Transverse colon (tissue), 4 donors: Measurements from ENCODE around the gene APCDD1L. TPM values are rescaled to one million over a fixed set of nuclear protein-coding genes. Genes with fewer than 3 reads are reported as not detected.

Source experiments
- DNase-seq: peaks from one replicate; pipeline ENCODE4 v3.0.0-alpha.2; 2019
- H3K27ac ChIP-seq, 4 donors: fragments of 200-600 bp; sonication (generic); 2 replicates each; pipeline ENCODE4 v1.5.1; 2016 to 2018; ENCODE audit warnings: inconsistent platforms in 4 of 4
- H3K27me3 ChIP-seq: fragments of 200-600 bp; sonication (generic); 2 replicates; pipeline ENCODE4 v1.5.1; 2017; ENCODE audit warnings: inconsistent platforms
- H3K36me3 ChIP-seq, 4 donors: fragments of 200-600 bp; sonication (generic); 2 replicates each; pipeline ENCODE4 v1.5.1; 2017 to 2019; ENCODE audit warnings: inconsistent platforms in 4 of 4
- H3K4me1 ChIP-seq, 4 donors: fragments of 200-600 bp; sonication (generic); 2 replicates each; pipeline ENCODE4 v1.5.1; 2017 to 2020; ENCODE audit warnings: inconsistent platforms in 4 of 4
- H3K4me3 ChIP-seq, 4 donors: fragments of 200-600 bp; sonication (generic); 1 replicate in 1 of 4; 2 replicates in 3 of 4; pipeline versions ENCODE4 v1.5.1 to v1.6.1; 2017 to 2019; ENCODE audit warnings: inconsistent platforms in 4 of 4
- H3K9me3 ChIP-seq, 2 donors: fragments of 200-600 bp; sonication (generic); 2 replicates each; pipeline ENCODE4 v1.5.1; 2017 to 2019; ENCODE audit warnings: inconsistent platforms in 2 of 2
- CTCF ChIP-seq, 5 experiments: fragments of 200-600 bp in 3 of 5; fragments of 450-650 bp in 2 of 5; sonication (generic) in 3 of 5; IDR thresholded peaks; 1 replicate in 2 of 5; 2 replicates in 3 of 5; pipeline ENCODE4 v1.5.1; 2016 to 2017; ENCODE audit warnings: antibody characterized with exemption in 5 of 5, inconsistent platforms in 3 of 5, mild to moderate bottlenecking in 2 of 5, moderate library complexity in 1 of 5
- EP300 ChIP-seq: sonication (generic); formaldehyde crosslinking; IDR thresholded peaks from one replicate; pipeline ENCODE4 v1.6.1; 2017; ENCODE audit warnings: antibody characterized with exemption, low read depth
- POLR2A ChIP-seq: fragments of 450-650 bp; IDR thresholded peaks from one replicate; pipeline ENCODE4 v1.6.1; 2016; ENCODE audit warnings: antibody characterized with exemption, mild to moderate bottlenecking, moderate library complexity
- POLR2AphosphoS5 ChIP-seq, 3 donors: sonication (generic); formaldehyde crosslinking; IDR thresholded peaks; one replicate each; pipeline ENCODE4 v1.6.1; 2016; ENCODE audit warnings: antibody characterized with exemption in 3 of 3
- WGBS, 2 donors: methylation state at CpG; one replicate each; pipeline ENCODE4 v1.1.5; 2018; ENCODE audit warnings: low coverage in 1 of 2; 5-methylcytosine and 5-hydroxymethylcytosine counted together
- in situ Hi-C, 4 donors: fragments of 200-750 bp; cut with MboI; loops; one replicate each; pipeline versions ENCODE4 v1.15.0 to v1.15.1; 2017; ENCODE audit warnings: low sequenced_read_pairs in 3 of 4, low pct_ligation_motif_present in 1 of 4, low pct_unique_long_range_greater_than_20kb in 1 of 4
- intact Hi-C: fragments of 100-400 bp; cut with DNase I; formaldehyde crosslinking; loops from one replicate; pipeline ENCODE4 v1.15.1; 2023; ENCODE audit warnings: low total_unique reads
- total RNA-seq, 4 donors: library from RNA; depleted of rRNA; stranded (reverse); fragments of >200 nt; gene quantifications; one replicate each; pipeline ENCODE4 v1.1.0, GENCODE V29; 2016

Gene APCDD1L
- total RNA-seq, 4 donors from 2014 or later, result 0.16 TPM; not detected in 3

DNA sequence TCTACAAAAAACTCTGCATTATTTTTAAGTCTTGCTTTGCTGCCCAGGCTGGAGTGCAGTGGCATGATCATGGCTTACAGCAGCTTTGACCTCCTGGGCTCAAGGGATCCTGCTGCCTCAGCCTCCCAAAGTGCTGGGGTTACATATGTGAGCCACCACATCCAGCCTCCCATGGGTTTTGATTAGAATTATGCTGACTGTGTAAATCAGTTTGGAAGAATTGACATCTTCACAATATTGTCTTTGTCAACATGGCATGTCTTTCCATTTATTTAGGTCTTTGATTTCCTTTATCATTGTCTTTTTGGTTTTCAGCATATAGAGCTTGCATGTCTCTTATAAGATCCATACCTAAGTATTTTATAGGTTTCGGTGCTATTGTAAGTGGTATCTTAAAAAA lies 13.2 kb upstream of the APCDD1L start:
- Histone ChIP-seq H3K4me1 (no peaks in the 10 kb centered on the region), H3K27ac (no peak overlapping the region), H3K36me3 (no peaks in the 10 kb centered on the region), H3K4me3 (no peak overlapping the region), H3K27me3 (no peaks in the 10 kb centered on the region), H3K9me3 (peaks cover 22 to 31% of the 10 kb centered on the region in 2 donors)
- TF ChIP-seq CTCF (IDR thresholded peaks at IDR 0.05), result no peak
- no peak for TF ChIP-seq POLR2A
- no peak for TF ChIP-seq POLR2AphosphoS5 (IDR thresholded peaks at IDR 0.05)
- TF ChIP-seq EP300, result no peak
- in situ Hi-C loops, result no loop called here
- intact Hi-C loops, result no loop called here
- DNase-seq, result no peak
- WGBS, 2 donors, result 67 to 72% methylated on average over 1 of the region's 1 CpG

GRCh38 chr20:58526411-58526810 lies 11.2 kb upstream of the APCDD1L start:
- in situ Hi-C loops, result no loop called here
- TF ChIP-seq POLR2A, result no peak
- no peak for TF ChIP-seq CTCF (IDR thresholded peaks at IDR 0.05)
- no peak for TF ChIP-seq EP300
- TF ChIP-seq POLR2AphosphoS5 (IDR thresholded peaks at IDR 0.05), result no peak
- Histone ChIP-seq H3K4me1 (no peaks in the 10 kb centered on the region), H3K36me3 (no peaks in the 10 kb centered on the region), H3K4me3 (no peak overlapping the region), H3K27ac (no peak overlapping the region), H3K9me3 (peaks cover 15 to 22% of the 10 kb centered on the region in 2 donors), H3K27me3 (no peaks in the 10 kb centered on the region)
- DNase-seq, result no peak
- intact Hi-C loops, result no loop called here
- 70 to 95% methylated on average over 3 of the region's 3 CpGs for WGBS, 2 donors

GRCh38 chr20:58524814-58525213 lies 9.6 kb upstream of the APCDD1L start:
- in situ Hi-C loops (no loop called here), intact Hi-C loops (no loop called here)
- WGBS, 2 donors, result 74 to 95% methylated on average over 3 to 7 of the region's 7 CpGs
- TF ChIP-seq POLR2AphosphoS5 (IDR thresholded peaks at IDR 0.05), result no peak
- no peak for TF ChIP-seq CTCF (IDR thresholded peaks at IDR 0.05)
- TF ChIP-seq EP300, result no peak
- no peak for TF ChIP-seq POLR2A
- no peak overlapping the region for H3K4me3 ChIP-seq
- no peaks in the 10 kb centered on the region for H3K36me3 ChIP-seq
- H3K9me3 ChIP-seq, result peaks cover 8 to 14% of the 10 kb centered on the region in 2 donors
- no peak for DNase-seq
- H3K4me1 ChIP-seq, result no peaks in the 10 kb centered on the region
- no peak overlapping the region for H3K27ac ChIP-seq
- H3K27me3 ChIP-seq, result no peaks in the 10 kb centered on the region

DNA sequence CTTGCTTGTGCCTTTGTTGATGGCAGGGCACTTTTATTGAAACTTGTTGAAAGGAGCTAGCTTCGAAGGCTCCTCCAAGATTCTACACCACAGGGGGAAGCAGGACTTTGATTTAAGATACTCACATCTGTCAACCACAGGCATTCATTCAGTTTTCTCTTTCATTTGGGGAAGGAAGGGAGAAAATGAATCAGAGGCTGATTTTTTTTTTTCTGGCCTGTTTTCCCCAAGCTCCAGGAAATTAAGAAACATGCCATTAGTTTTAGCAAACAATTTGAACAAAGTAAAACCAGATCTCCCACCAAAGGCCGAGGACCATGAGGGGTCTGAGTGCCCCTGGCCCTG lies 8.7 kb upstream of the APCDD1L start:
- H3K4me3 ChIP-seq, result no peak overlapping the region
- peaks cover 8 to 14% of the 10 kb centered on the region in 2 donors for H3K9me3 ChIP-seq
- no peaks in the 10 kb centered on the region for H3K36me3 ChIP-seq
- 45 to 50% methylated on average over 1 to 2 of the region's 2 CpGs for WGBS, 2 donors
- H3K4me1 ChIP-seq, result no peaks in the 10 kb centered on the region
- intact Hi-C loops, result no loop called here
- no peak for TF ChIP-seq POLR2A
- no peak for TF ChIP-seq POLR2AphosphoS5 (IDR thresholded peaks at IDR 0.05)
- no peak for TF ChIP-seq EP300
- no peak for TF ChIP-seq CTCF (IDR thresholded peaks at IDR 0.05)
- no peak overlapping the region for H3K27ac ChIP-seq
- no peaks in the 10 kb centered on the region for H3K27me3 ChIP-seq
- in situ Hi-C loops, result no loop called here
- DNase-seq, result no peak
